ENCODE data around the gene GTF2I.
"Not testable (repeated sequence)": the region's sequence is repeated elsewhere in the genome, so short reads cannot be mapped to it uniquely, and the experiment has no call there.

The GTF2I gene

DNA sequence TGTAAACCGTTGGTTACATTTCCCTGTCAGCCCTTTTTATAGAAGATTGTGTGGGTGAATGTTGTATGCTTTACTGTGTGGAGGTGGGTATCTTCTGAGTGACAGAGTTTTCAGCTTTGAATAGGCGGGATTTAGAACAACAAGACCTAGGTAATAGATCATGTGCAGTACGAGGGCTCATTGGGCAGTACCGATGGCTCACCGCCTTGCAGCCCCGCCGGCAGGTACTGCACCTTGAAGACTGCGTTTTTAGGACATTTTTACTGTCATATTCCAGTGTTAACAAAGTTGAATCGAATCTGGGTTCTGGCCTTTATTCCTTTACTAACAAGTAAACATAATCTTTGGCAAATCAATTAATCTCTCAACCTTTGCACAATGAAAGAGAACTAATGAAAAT is 60.4 kb downstream of the GTF2I start:
- no peak for DNase-seq

DNA sequence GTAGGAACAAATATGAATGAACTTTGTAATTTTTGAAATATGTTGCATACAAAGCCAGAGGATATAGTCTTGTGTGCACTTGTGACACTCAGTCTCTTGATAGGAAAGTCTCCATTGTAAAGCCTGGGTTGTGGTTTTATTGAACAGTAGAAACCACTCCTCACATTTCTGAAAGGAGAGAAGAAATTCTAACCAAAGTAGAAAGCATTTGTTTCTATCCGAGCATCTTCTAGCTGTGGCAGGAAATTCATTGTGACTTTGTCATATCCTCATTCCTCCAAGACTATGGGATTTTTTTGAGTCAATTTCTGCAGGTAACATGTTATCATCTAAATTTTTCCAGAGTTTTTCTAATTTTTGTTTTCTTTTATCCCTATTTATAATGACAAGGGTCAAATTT is 60.8 kb downstream of the GTF2I start:
- no peak for DNase-seq

DNA sequence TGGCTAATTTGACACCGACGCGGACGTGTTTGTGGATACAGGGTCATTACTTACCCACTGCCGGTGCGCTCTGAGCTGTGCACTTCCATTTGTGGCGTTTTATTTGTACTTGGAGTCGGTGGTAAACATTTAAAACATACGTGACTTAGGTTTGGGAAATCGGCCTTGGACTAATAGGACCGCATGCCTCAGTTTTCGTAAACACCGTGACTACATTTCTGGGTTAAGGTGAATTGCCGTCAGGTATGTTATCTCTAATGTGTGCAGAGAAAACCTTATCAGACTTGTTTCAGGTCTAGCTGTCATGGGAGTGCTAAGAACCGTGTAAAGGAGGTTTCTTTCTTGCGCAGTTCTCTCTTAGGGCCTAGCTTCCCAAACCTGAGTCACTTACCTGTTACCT is 64.6 kb downstream of the GTF2I start:
- no peak for DNase-seq

DNA sequence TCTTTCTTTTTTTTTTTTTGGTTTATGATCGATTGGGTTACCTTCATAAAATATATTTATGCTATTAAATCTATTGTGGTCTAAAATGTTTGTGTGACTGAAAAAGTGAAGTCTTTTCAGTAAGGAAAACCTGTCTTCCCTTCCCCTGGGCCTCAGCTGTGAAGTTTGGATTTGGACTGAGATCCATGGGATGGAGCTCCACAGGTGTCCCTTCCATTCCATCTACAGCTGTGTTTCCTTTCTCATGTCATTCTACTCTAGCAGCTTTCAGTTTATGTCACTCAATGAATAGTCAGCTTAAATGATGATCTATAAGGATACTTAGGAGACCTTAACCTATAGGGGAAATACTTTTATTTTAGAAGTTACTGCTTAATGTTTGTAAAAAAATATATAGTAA is 68.3 kb downstream of the GTF2I start:
- no peak for DNase-seq

DNA sequence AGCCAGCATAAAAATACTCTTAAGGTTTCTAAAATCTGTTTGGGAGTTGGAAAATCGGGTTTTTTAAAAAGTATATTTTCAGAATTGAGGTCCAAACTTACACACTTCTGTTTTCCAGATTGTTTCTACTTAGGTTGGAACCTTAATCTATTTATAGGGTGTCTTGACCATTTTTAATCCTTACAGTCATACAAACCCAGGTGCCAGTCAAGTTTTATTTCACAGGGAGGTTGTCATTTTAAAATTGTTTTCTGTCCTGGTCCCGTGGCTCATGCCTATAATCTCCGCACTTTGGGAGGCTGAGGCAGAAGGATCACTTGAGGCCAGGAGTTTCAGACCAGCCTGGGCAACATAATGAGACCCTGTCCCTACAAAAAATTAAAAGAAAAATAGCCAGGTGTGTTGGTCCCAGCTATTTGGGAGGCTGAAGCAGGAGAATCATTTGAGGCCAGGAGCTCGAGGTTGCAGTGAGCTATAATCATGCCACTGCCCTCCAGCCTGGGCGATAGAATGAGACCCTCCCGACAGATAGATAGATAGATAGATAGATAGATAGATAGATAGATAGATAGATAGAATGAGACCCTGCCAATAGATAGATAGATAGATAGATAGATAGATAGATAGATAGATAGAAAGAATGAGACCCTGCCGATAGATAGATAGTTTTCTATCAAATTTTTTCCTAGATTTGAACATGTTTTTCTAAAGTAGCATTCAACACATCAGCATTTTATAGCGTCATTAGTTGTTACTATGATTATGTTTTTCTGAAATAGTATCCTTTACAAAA is 69.0 kb downstream of the GTF2I start:
- no peak for DNase-seq

DNA sequence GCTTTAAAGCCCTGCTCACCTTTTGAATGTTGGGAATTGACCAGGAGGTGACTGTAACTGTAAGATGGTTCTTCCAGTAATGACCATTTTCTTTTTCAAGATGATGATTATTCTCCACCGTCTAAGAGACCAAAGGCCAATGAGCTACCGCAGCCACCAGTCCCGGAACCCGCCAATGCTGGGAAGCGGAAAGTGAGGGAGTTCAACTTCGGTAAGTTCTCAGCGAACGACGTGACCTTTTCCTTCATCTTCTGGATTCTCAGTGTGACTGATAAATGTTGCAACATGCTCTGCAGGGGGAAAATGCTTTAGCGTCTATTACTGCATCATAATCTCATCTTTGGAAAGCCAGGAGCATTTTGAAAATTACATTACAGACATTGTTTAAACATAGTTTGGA is 71.2 kb downstream of the GTF2I start:
- DNase-seq, result not testable (repeated sequence)

DNA sequence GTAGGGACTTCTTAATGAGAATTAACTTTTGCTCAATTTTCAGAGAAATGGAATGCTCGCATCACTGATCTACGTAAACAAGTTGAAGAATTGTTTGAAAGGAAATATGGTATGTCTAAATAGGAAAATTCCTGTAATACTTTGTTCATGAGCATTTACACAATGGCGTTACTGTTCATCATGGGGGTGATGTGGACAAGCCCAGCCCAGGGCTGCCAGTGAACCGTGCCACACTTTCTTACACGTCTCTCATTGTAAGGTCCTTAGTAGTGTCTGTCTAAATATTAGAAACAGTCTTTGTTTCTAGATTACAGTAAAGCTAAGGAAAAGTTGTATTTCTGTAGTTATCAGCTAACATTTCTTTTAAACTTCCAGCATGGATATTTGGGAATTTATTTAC is 72.7 kb downstream of the GTF2I start:
- not testable (repeated sequence) for DNase-seq

DNA sequence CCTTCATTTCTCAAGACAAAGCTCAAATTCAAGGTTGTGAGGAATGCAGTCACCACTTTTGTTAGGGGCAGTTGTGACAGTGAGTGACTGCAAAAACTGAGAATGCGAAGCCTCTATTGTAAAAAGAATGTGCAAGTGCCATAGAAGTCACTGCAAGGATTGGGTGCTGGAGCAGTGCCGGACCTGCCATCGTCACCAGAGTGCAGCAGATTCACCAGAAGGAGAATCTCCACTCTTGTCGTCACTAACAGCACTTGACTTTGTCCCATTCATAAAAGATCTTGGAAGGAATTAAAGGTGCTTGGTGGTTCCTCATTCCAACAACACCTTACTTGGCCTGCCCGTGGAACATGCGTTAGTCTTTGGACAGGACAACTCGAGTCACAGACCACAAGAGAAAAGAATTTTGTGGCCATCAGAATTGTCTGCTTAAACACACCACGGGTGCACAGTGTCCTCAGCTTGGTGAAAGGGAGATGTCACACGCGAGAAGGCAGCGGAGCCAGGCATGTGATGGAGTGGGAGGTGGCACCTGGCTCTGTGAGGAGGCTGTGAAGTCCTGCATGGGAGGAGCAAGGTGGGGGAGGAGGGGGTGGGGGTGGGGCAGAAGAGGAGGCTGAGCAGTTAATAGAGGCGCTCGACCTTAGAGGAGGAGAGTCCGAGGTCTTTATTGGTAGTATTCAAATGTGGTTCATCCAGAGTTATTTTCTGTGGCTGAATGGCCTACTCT is 82.6 kb downstream of the GTF2I start:
- DNase-seq, result not testable (repeated sequence)

DNA sequence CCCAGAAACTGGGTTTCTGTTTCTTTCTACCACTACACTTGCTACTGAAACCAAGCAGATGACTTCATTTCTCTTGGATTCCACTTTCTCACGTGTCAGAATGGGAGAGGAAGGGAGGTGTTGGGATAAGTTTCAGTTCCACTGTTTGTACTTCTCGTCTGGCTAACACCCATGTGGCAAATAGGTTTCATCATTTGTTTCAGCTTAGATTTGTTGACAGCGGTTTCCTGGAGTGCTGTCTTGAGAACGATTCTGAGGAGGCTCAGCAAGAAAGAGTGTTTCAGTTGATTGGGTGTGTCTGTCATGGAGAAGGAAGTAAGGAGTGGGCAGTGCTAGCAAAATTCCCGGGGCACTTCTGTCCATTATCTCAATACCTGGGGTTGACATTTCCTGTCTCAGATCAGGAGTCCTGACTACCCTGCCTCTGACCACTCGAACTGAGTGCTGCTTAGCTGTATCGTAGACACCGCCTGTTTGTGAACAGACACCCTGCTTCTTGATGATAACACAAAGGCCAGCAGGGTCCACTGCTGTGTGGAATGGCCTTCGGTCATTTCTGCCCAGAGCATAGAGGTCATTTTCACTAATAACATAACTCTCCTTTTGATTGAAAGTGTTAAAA is 86.5 kb downstream of the GTF2I start:
- DNase-seq, result not testable (repeated sequence)

DNA sequence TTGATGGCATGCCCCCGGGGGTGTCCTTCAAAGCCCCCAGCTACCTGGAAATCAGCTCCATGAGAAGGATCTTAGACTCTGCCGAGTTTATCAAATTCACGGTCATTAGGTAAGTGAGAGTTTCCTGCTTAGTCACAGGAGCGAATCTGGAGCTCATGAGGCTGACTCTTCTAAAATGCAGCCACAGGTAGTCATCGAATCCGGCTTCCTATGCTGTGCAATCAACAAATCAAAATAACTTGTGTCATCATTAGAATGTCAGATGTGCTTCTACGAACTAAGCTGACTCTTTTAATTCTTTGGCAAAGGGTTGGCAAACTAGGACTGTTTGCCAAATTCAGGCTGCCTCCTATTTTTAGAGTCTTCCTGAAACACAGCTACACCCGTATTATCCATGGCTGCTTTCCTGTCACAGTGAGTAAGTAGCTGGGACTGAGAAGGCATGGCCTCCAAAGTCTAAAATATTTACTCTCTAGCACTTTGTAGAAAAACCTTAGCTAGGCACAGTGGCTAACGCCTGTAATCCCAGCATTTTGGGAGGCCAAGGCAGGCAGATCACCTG is 96.5 kb downstream of the GTF2I start:
- DNase-seq, result not testable (repeated sequence)

DNA sequence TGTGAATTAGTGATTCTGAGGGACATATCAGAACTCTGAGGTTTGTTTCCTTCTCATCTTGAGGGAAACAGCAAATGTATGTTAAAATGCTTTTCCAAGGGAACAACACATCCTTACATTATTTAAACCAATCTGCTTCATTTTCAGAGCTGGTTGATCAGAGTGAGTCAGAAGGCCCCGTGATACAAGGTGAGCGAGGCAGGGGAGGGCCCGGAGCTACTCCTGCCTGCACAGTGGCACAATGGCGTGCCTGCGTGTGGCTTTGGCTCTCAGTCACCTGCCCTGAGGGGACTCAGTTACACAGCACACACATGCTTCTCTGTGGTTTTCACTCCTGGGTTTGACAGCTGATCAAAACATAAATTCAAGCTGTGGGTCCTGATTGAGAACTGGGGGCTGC is 99.2 kb downstream of the GTF2I start:
- not testable (repeated sequence) for DNase-seq

DNA sequence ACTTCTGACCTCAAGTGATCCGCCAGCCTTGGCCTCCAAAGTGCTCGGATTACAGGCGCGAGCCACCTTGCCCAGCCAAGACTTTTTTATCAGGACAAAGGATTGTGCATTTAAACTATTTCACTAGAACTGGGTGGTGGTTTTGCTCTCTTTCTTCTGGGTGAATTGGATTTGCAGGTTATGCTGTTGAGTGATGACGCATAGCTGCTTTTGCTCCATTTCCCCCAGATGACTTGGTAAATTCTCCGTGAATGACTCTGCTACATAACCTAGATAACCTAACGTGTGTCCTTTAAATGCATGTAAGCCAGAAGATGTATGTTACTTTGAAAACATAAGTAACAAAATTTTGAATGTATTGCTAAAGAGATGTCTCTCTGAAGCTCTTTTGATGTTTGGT is 100.8 kb downstream of the GTF2I start:
- DNase-seq, result not testable (repeated sequence)

DNA sequence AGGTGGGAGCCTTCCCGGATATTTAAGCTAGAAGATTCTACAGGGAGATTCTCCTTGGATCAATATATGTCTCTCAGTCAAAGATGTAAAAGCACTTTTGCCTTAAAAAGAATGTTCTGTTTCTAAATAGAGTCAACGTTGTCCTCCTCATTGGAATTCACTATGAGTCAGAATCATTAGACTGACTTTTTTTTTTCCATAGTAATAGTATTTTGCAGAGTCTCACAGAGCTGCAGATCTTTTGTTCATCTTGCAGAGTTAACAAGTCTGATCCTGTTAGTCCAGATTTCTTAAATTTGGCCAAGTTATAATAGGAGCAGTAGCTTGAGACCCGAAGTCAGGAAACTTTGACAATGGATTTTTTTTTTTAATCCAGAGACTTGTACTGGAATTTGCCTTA is 101.5 kb downstream of the GTF2I start:
- not testable (repeated sequence) for DNase-seq

DNA sequence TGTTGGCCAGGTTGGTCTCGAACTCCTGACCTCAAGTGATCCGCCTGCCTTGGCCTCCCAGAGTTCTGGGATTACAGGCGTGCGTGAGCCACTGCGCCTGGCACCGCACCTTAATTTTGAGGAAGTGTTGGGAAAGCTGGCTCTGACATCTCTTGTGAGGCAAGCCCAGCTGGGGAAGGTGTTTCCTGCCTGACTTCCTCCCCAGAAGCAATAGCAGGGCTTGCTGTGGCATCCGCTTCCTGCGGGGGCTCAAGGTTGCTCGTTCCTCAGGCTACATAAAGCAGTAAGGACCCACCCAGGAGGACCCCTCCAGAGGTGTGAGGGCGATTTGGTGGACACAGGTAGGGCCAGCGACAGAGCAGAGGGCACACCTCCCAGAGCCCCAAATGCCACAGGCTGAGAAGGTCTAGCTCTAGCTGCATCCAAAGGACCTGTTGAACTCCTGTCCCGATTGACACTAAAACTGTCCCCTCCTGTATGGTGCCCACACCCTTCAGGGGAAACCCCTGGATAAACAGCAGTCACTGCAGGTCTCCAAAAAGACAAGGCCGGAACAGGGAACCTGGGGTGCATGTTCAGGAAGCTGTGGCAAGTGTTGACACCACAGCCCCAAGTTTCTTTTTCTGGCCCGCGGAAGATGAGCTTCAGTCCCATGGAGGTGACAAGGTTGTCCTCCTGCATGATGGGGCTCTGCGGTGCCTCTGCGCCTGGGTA is 107.8 kb downstream of the GTF2I start:
- DNase-seq, result not testable (repeated sequence)

DNA sequence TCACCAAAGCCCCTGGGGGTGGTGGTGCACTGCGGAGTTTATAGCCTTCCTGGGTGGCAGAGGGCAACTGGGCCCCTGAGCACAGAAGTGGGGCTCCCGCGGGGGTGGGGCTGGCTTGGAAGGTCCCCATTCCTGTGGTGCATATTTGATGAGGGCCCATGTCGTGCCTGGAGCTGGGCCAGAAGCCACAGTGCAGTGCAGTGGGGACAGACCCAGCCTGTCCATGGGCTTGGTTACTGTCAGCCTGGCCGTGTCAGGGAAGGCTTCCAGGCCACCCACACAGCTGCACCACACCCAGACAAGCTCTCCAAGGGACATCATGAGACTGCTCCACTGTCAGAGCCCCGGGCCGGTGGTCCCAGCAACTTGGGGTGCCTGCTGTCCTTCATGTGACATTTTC is 109.0 kb downstream of the GTF2I start:
- not testable (repeated sequence) for DNase-seq

DNA sequence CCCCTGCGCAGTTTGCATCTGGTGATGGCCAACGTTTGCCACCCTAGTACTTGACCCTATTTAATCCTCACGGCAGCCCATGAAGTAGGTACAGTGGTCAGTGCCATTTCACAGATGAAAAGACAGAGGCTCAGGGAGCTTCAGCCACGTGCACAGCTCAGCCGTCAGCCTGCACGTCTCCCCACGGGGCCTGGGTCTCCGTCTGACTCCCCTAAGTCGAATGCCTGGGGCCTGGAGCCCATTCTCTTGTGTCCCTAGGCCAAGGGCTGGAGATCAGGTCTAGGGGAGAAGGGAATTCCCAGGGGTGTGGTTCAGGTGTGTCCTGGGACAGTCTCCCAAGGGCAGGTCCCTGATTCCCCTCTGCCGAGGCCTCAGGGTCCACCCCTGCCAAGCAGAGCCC is 109.5 kb downstream of the GTF2I start:
- not testable (repeated sequence) for DNase-seq

DNA sequence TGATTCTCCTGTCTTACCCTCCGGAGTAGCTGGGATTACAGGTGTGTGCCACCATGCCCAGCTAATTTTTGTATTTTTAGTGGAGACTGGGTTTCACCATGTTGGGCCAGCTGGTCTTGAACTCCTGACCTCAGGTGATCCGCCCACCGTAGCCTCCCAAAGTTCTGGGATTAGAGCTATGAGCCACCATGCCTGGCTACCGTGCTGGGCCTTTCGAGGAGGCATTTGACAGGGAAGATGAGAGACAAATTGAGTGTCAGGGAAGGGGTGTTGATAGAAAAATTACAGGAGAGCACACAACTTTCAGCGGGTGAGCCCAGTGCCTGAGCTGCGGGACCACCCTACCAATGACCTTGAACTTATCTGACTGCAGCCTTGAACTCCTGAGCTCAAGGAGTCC is 112.5 kb downstream of the GTF2I start:
- not testable (repeated sequence) for DNase-seq

DNA sequence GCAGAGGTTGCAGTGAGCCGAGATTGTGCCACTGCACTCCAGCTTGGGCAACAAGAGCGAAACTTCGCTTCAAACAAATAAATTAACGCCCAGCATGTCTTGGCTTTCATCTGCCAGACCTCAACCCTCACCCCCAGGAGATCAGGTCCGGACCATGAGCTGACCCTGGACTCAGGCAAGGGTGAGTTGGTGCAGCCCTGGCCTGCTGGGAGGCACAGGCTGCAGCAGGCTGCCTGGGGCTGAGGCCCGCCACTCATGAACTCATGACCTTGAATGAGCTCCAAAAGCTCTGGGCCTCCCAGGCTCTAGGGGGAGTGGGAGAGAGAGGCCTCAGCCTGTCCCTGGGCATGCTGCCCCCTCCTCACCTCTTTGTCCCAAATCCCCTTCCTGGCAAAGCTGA is 114.6 kb downstream of the GTF2I start:
- not testable (repeated sequence) for DNase-seq

DNA sequence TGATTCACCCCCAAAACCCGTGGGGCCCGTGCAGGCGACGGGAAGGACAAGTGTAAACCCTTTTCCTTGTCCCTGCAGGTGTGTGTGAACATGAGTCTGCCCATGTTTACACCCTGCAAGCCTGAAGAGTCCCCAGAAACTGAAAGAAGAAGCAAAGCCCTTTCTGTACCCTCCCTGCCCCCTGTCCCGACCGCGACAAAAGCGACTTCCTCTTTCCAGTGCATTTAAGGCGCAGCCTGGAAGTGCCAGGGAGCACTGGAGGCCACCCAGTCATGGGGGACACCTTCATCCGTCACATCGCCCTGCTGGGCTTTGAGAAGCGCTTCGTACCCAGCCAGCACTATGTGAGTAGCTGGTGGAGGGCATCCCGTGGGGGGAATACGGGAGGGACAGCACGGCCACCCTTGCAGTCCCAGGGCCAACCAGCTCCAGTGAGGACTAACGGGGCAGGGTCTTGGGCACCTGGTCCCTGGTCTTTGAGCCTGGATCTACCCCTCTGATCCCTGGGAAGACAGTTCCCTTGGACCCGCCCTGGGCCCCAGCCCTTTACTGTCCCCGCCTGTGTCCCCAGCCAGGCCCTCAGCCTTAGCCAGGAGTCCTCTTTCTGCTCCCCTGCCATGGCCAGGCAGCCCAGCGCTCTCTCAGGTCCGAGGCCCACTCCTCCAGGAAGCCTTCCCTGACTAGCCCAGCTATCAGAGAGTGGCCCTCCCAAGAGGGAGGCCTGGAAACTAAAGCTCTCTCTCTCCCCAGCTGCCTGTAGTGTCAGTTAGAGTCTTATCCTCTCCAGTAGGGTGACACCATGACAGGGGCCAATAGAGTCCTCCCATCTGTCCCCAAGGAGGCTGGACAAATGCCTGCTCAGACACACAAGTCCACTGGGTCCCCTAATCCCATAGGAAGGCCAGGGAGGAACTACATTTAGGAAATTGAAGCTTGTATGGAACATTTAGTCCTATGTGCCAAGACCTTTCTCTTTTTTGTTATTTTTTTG is 116.5 kb downstream of the GTF2I start, which contains the start of gene NCF1:
NCF1 (plus strand) TSS at position 252 of the 991 bp plus-strand sequence; CDS start at position 273, 21 bp downstream.
- not testable (repeated sequence) for DNase-seq

DNA sequence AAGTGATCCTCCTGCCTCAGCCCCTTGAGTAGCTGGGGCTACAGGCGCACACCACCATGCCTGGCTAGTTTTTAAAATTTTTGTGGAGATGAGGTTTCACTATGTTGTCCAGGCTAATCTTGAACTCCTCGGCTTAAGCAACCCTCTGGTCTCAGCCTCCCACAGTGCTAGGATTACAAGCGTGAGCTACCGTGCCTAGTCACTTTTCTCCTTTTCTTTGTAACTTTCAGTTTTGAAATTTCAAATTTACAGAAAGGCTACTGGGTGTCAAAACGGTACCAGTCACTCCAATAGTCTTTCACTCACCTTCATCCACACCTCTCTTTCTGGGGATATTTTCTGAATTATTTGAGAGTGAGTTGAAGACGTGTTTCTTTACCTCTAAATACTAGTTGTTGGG is 117.6 kb downstream of the GTF2I start:
- not testable (repeated sequence) for DNase-seq

DNA sequence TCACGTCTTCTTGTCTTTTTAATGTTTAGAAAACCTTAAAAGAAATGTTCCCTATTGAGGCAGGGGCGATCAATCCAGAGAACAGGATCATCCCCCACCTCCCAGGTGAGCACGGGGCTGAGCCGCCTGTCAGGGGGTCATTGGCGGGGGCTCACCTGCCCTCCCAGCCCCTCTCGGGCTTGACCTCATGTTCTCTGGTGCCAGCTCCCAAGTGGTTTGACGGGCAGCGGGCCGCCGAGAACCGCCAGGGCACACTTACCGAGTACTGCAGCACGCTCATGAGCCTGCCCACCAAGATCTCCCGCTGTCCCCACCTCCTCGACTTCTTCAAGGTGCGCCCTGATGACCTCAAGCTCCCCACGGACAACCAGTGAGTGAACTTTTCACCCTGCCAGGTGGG is 121.5 kb downstream of the GTF2I start:
- DNase-seq, result not testable (repeated sequence)
